ENCODE data around the gene KRT26.

KRT26 gene

DNA sequence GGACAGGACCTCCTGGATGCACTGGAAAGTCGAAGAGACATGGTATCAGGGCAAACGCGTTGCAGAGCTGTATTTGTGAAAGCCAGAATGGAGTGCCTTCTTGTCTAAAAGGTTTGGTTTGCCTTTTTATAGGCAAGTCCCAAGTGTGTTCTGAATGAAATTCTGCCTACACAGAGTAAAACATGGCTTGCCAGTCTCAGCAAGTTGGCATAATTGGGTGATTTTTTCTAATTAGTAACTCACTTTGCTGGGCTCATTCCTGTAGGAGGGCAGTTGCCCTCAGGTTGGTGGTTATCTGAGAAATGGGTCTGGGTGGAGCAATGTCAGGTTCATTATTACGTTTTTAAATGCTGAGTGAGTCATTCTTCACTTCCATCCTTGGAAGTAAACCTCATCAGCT is 16.8 kb downstream of the KRT26 start, which contains the start of gene KRT25:
Gene KRT25 (minus strand): TSS at position 101 of the 400 bp plus-strand sequence. CDS start 60 bp downstream, at position 41.
- no peaks in the 10 kb centered on the region for H4K20me1 ChIP-seq (ENCODE audit: low read depth, low read length)
- H3K9me3 ChIP-seq (ENCODE audit: insufficient read depth, low read length): peaks cover 6% of the 10 kb centered on the region; the same call in 1 of the 2 replicates
- no peaks in the 10 kb centered on the region for H3F3A ChIP-seq (ENCODE audit: insufficient read depth)
- H3K4me2 ChIP-seq (ENCODE audit: low read depth, low read length, poor library complexity, severe bottlenecking): no peak within 1 kb of the TSS
- no peak within 1 kb of the TSS for H2AFZ ChIP-seq (ENCODE audit: low read depth, low read length, severe bottlenecking)
- no peak for TF ChIP-seq CTCF (IDR thresholded peaks at IDR 0.05; ENCODE audit: insufficient read depth, low read length, poor library complexity, severe bottlenecking)
- TF ChIP-seq EZH2phosphoT487 (conservative IDR thresholded peaks at IDR 0.05; ENCODE audit: low read length): no peak
- H3K27ac ChIP-seq (ENCODE audit: low read depth, low read length): no peak within 1 kb of the TSS
- H3K27me3 ChIP-seq (ENCODE audit: low read length): no peaks in the 10 kb centered on the region; the same call in 1 of the 2 replicates
- no peaks in the 10 kb centered on the region for H3K79me2 ChIP-seq (ENCODE audit: insufficient read depth, low read length)
- no peak within 1 kb of the TSS for H3K4me3 ChIP-seq (ENCODE audit: insufficient read depth, low read length, poor library complexity, severe bottlenecking)
- H3K9ac ChIP-seq (ENCODE audit: low read length): no peak within 1 kb of the TSS
- H3K9me2 ChIP-seq (replicated peaks; ENCODE audit: insufficient read depth, low read length): no peaks in the 10 kb centered on the region
- H3K36me3 ChIP-seq (ENCODE audit: low read length): no peaks in the 10 kb centered on the region

DNA sequence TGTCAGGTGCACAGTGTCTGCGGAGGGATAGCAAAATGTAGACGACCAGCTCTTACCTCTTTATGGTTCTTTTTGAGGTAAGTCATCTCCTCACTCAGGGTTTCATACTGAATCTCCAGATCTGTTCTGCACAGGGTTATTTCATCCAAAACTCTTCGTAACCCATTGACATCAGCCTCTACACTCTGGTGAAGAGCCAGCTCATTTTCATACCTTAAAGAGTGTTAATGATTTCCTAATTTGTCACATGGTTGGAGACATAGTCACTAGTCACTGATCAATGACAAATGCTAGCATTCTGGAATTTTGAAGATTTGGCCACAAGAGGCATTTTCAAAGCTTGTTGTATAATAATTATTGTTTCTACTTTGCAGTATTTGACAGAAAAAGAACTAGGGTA is 18.2 kb downstream of the KRT26 start:
- Histone ChIP-seq H3K27me3 (ENCODE audit: low read length) (no peaks in the 10 kb centered on the region; the same call in 1 of the 2 replicates), H3K4me2 (ENCODE audit: low read depth, low read length, poor library complexity, severe bottlenecking) (no peak overlapping the region), H3K27ac (ENCODE audit: low read depth, low read length) (no peak overlapping the region), H4K20me1 (ENCODE audit: low read depth, low read length) (no peaks in the 10 kb centered on the region), H3K9ac (ENCODE audit: low read length) (no peak overlapping the region), H2AFZ (ENCODE audit: low read depth, low read length, severe bottlenecking) (no peak overlapping the region), H3K36me3 (ENCODE audit: low read length) (no peaks in the 10 kb centered on the region), H3K4me3 (ENCODE audit: insufficient read depth, low read length, poor library complexity, severe bottlenecking) (no peak overlapping the region), H3K9me2 (replicated peaks; ENCODE audit: insufficient read depth, low read length) (no peaks in the 10 kb centered on the region), H3K9me3 (ENCODE audit: insufficient read depth, low read length) (no peaks in the 10 kb centered on the region), H3K79me2 (ENCODE audit: insufficient read depth, low read length) (no peaks in the 10 kb centered on the region), H3F3A (ENCODE audit: insufficient read depth) (no peaks in the 10 kb centered on the region)
- no peak for TF ChIP-seq EZH2phosphoT487 (conservative IDR thresholded peaks at IDR 0.05; ENCODE audit: low read length)
- no peak for TF ChIP-seq CTCF (IDR thresholded peaks at IDR 0.05; ENCODE audit: insufficient read depth, low read length, poor library complexity, severe bottlenecking)

GRCh38 chr17:40751065-40751464 is 20.9 kb downstream of the KRT26 start:
- H3F3A ChIP-seq (ENCODE audit: insufficient read depth): no peaks in the 10 kb centered on the region
- H3K4me3 ChIP-seq (ENCODE audit: insufficient read depth, low read length, poor library complexity, severe bottlenecking): no peak overlapping the region
- no peak overlapping the region for H3K9ac ChIP-seq (ENCODE audit: low read length)
- no peaks in the 10 kb centered on the region; the same call in 1 of the 2 replicates for H3K36me3 ChIP-seq (ENCODE audit: low read length)
- H2AFZ ChIP-seq (ENCODE audit: low read depth, low read length, severe bottlenecking): no peak overlapping the region
- no peaks in the 10 kb centered on the region for H3K79me2 ChIP-seq (ENCODE audit: insufficient read depth, low read length)
- H3K27ac ChIP-seq (ENCODE audit: low read depth, low read length): no peak overlapping the region
- H3K4me2 ChIP-seq (ENCODE audit: low read depth, low read length, poor library complexity, severe bottlenecking): no peak overlapping the region
- TF ChIP-seq EZH2phosphoT487 (conservative IDR thresholded peaks at IDR 0.05; ENCODE audit: low read length) (no peak), CTCF (IDR thresholded peaks at IDR 0.05; ENCODE audit: insufficient read depth, low read length, poor library complexity, severe bottlenecking) (no peak)
- no peaks in the 10 kb centered on the region for H4K20me1 ChIP-seq (ENCODE audit: low read depth, low read length)
- no peaks in the 10 kb centered on the region for H3K9me2 ChIP-seq (replicated peaks; ENCODE audit: insufficient read depth, low read length)
- H3K9me3 ChIP-seq (ENCODE audit: insufficient read depth, low read length): no peaks in the 10 kb centered on the region
- H3K27me3 ChIP-seq (ENCODE audit: low read length): peaks cover 3% of the 10 kb centered on the region; the same call in 1 of the 2 replicates

Measured in SU-DHL-6 (cell line).